ENCODE measurements around the gene CAPN5. TPM values are rescaled to one million over a fixed set of nuclear protein-coding genes. Genes with fewer than 3 reads are reported as not detected.

CAPN5 gene
- total RNA-seq, 1 experiment from 2014 or later, result 5.5 TPM

GRCh38 chr11:77082838-77083565, 16.2 kb downstream of the CAPN5 start:
- DNase-seq (ENCODE audit: low read depth), result peak; percentile 50

DNA sequence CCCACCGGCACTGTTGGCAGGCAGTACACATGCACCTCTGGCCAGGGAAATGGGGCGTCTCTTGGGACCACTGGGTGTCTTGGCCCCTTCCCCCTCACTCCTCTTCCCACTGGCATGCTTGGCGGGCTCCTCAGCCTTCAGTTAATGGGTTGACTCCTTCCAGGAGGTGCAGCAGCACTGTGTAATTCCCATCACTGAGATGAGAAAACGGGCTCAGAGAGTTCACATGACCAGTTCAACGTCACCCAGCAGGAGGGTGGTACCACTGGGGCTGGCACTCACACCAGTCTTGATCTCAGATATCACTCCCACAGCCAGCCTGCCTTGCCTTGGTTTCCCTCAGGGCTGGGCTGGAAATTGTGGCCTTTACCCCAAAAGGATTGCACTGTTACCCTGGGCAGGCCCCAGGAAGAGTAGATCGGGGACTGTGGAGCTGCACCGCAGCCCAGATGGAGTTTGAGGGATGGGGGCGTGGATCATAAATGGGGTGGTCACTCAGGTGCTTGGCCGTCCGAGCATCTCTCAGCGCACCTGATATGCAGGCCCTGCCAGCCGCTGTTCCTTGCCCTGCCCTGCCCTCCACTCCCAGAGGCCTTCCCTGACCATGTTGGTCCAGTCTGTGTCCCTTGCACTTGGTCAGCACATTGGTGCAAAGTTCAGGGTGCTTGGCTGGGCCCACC, 16.9 kb downstream of the CAPN5 start:
- DNase-seq (ENCODE audit: low read depth), result peak; percentile 0

GRCh38 chr11:77084581-77085191, 17.9 kb downstream of the CAPN5 start:
- DNase-seq (ENCODE audit: low read depth), result no peak

GRCh38 chr11:77085652-77086051, 18.9 kb downstream of the CAPN5 start:
- no peak for DNase-seq (ENCODE audit: low read depth)

- no peak for DNase-seq (ENCODE audit: low read depth)
Observed at GRCh38 chr11:77086521-77087472, 20.0 kb downstream of the CAPN5 start.

- no peak for DNase-seq (ENCODE audit: low read depth)
Observed at GRCh38 chr11:77087723-77088225, 21.0 kb downstream of the CAPN5 start.

GRCh38 chr11:77088236-77089003, 21.6 kb downstream of the CAPN5 start:
- no peak for DNase-seq (ENCODE audit: low read depth)

GRCh38 chr11:77089004-77089545, 22.3 kb downstream of the CAPN5 start:
- no peak for DNase-seq (ENCODE audit: low read depth)

GRCh38 chr11:77090046-77090372, 23.2 kb downstream of the CAPN5 start:
- DNase-seq (ENCODE audit: low read depth), result no peak

DNA sequence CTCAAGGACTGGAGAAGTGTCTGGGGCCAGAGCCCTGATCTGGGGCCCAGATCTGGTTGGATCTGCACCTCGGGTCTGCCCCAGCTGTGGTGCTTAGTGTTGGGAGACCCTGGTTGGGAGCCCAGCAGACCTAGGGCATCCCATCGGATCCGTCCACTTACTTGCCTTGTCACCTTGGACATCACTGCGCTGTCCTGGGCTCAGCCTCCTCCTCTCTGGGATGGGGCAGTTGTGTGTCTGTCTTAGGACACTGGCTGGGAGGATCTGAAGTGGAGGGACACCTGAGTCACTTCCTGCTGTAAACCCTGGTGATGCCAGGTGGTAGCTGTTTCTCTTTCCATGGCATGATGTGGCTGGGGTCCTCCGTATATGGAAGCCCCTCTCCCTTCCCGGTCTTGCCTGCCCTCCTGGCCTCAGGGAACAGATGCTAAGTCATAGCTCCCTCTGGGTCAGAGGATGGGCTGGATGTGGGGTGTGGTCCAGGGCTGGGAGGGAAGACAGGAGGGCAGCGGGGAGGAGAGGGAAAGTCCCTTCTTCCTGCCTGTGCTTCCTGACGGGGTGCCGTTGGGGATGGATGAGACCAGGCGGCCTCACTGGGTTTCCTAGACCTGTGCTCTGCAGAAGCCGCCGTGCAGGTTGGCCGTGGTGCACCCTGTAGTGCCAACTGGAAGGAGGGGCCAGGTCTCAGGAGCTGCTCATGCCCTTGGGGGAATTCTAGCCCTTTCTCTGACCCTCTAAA, 23.8 kb downstream of the CAPN5 start:
- no peak for DNase-seq (ENCODE audit: low read depth)

GRCh38 chr11:77091146-77091940, 24.6 kb downstream of the CAPN5 start:
- peak; percentile 65 for DNase-seq (ENCODE audit: low read depth)

- no peak for DNase-seq (ENCODE audit: low read depth)
Observed at GRCh38 chr11:77092382-77092781, 25.6 kb downstream of the CAPN5 start.

DNA sequence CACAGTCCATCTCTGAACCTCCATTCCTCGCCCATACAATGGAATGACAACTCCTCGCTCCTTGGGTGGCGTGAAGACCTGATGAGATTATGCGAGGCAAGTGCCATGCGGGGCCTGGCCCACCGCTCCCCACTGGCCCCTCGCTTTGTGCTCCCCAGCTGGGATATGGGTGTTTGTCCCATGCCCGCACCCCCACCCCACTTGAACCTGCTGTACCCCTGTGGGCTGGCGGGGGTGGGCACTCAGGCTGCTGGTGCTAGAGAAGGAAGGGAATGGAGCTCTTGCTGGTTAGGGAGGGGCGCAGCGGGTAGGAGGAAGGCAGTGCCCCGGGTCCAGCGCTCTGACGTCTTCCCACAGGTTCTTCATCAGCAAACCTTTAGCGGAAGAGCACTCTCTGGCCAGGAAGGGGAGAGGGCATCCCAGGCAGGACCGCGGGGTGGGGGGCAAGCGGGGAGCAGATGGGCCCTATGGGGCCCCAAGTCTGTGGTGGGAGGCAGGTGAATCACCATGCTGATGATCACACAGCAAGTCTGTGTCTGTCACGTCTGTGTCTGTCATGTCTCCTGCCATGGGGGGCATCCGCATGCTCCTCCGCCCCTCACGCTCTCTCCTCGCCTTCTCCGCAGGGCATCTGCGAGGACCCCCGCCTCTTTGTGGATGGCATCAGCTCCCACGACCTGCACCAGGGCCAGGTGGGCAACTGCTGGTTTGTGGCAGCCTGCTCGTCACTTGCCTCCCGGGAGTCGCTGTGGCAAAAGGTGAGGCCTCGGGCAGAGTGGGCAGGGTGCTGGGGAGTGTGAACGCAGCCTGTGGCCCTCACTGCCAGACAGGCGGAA, 26.5 kb downstream of the CAPN5 start:
- no peak for DNase-seq (ENCODE audit: low read depth)

GRCh38 chr11:77093987-77094840, 27.4 kb downstream of the CAPN5 start:
- DNase-seq (ENCODE audit: low read depth), result no peak

- DNase-seq (ENCODE audit: low read depth), result no peak
Observed at GRCh38 chr11:77094841-77095365, 28.1 kb downstream of the CAPN5 start.

DNA sequence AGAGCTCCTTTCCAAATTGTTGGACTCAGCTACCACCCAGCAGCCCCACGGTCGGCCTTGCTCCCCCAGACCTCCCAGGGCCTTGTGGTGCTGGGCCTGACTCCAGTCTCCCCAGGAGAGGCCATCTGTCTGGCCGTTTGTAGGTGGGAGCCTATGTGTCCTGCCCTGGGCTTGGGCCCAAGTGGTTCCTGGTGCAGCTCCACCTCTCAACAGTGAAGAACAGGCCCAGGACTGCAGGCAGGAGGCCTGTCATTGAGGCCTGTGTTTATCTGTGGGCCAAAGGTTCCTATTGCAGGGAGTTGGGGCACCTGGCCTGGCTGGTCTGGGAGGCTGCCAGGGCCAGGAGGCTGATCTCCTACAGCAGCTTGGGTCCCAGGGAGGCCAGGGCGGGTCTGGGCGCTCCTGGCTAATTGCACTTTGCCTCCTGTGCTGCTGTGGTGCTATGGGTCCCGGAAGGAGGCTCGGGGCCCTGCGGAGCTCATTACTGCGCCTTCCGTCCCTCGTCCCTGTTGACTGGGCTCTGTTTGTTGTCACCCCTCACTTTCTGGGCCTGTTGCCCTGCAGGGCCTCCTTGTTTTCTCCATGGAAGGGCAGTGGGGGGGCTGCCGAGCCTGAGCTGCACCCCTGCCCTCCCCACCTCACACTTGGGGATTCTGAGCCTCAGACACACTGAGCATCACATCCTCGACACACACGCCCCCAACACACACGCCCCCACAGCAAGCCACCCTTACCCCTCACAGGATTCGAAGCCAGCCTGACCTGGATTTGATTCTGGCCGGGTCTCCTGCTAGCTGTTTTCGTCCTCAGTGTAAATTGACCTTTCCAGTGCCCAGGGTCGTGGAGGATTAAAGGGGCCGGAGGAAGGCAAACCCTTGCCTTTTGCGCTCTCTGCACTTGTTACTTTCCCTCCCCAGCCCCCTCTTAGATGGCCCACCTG, 29.1 kb downstream of the CAPN5 start:
- no peak for DNase-seq (ENCODE audit: low read depth)

All from Daoy (cell line).